PC-3 (cell line): ENCODE measurements around the gene NLE1. TPM values are rescaled to one million over a fixed set of nuclear protein-coding genes. Genes with fewer than 3 reads are reported as not detected.

ENCODE experiments used
- ATAC-seq: fragments of 200-7000 bp; cut with Tn5 transposase; 2 replicates; pipeline ENCODE4 v1.9.1; 2020; ENCODE audit warnings: mild to moderate bottlenecking, moderate library complexity
- BruUV-seq: library from RNA; stranded (reverse); fragments of 400-500 nt; replicated peaks from 2 replicates; lab custom pipeline; 2021; lab: Mats Ljungman, UMichigan
- CTCF ChIA-PET: fragments of 300-600 bp; sonication (Branson Sonifier 250); formaldehyde crosslinking; loops from one replicate; lab custom pipeline; 2022; ENCODE audit warnings: antibody characterized with exemption; lab: Charles Lee
- POLR2A ChIA-PET: fragments of 300-600 bp; sonication (Branson Sonifier 250); formaldehyde crosslinking; loops from one replicate; lab custom pipeline; 2022; ENCODE audit warnings: antibody characterized with exemption; ENCODE audit not compliant: unreplicated experiment; lab: Charles Lee
- DNase-seq: peaks from one replicate; pipeline ENCODE4 v3.0.0-alpha.2; 2015
- H2AFZ ChIP-seq: fragments of 300-600 bp; sonication (generic); 2 replicates; pipeline ENCODE4 v1.6.0; 2016; ENCODE audit warnings: antibody characterized with exemption, low read length
- H3F3A ChIP-seq: fragments of 300-600 bp; sonication (generic); one replicate; pipeline ENCODE4 v1.6.0; 2017; ENCODE audit warnings: antibody characterized with exemption, low read length, control low read depth, mild to moderate bottlenecking; ENCODE audit not compliant: unreplicated experiment
- H3K27ac ChIP-seq: fragments of 300-600 bp; sonication (generic); 2 replicates; pipeline ENCODE4 v1.5.1; 2016; ENCODE audit warnings: mild to moderate bottlenecking, low read length
- H3K27me3 ChIP-seq: fragments of 300-600 bp; sonication (generic); 2 replicates; pipeline ENCODE4 v1.6.1; 2016; ENCODE audit warnings: low read length, mixed read lengths
- H3K36me3 ChIP-seq: fragments of 300-600 bp; sonication (generic); 2 replicates; pipeline ENCODE4 v1.6.1; 2016; ENCODE audit warnings: low read depth, mixed run types, low read length, mixed read lengths
- H3K4me1 ChIP-seq: fragments of 300-600 bp; sonication (generic); 2 replicates; pipeline ENCODE4 v1.5.1; 2016; ENCODE audit warnings: low read length; ENCODE audit not compliant: insufficient read depth
- H3K4me2 ChIP-seq: fragments of 300-600 bp; sonication (generic); 2 replicates; pipeline ENCODE4 v1.6.0; 2016; ENCODE audit warnings: low read length
- H3K4me3 ChIP-seq: fragments of 300-600 bp; sonication (generic); 2 replicates; pipeline ENCODE4 v1.5.1; 2016; ENCODE audit warnings: mild to moderate bottlenecking, low read length, mixed read lengths
- H3K79me2 ChIP-seq: fragments of 300-600 bp; sonication (generic); 2 replicates; pipeline ENCODE4 v1.6.1; 2017; ENCODE audit warnings: low read length, mixed read lengths
- H3K9ac ChIP-seq: fragments of 300-600 bp; sonication (generic); 2 replicates; pipeline ENCODE4 v1.6.0; 2016; ENCODE audit warnings: mild to moderate bottlenecking, low read length
- H3K9me2 ChIP-seq: fragments of 300-600 bp; sonication (generic); replicated peaks from 2 replicates; pipeline ENCODE4 v1.6.1; 2016; ENCODE audit warnings: mixed run types, low read length, mixed read lengths
- H3K9me3 ChIP-seq: fragments of 300-600 bp; sonication (generic); 2 replicates; pipeline ENCODE4 v1.6.1; 2016; ENCODE audit warnings: low read length, mixed read lengths
- H4K20me1 ChIP-seq: fragments of 300-600 bp; sonication (generic); 2 replicates; pipeline ENCODE4 v1.6.1; 2016; ENCODE audit warnings: low read length, mixed read lengths
- EZH2 ChIP-seq: fragments of 300-600 bp; sonication (generic); IDR thresholded peaks from one replicate; pipeline ENCODE4 v1.6.1; 2017; ENCODE audit warnings: antibody characterized with exemption, mild to moderate bottlenecking, low read length; ENCODE audit not compliant: unreplicated experiment
- EZH2phosphoT487 ChIP-seq: fragments of 300-600 bp; sonication (generic); IDR thresholded peaks from 2 replicates; pipeline ENCODE4 v1.6.1; 2018; ENCODE audit warnings: mild to moderate bottlenecking, antibody characterized with exemption, low read length, borderline replicate concordance
- intact Hi-C: fragments of 100-400 bp; cut with micrococcal nuclease; formaldehyde crosslinking; loops from 2 replicates; pipeline ENCODE4 v1.9.0; 2023
- total RNA-seq: library from RNA; depleted of rRNA; stranded (reverse); fragments of >200 nt; gene quantifications from 2 replicates; pipeline ENCODE4 v1.2.3, GENCODE V29; 2014
- TF ChIP-seq, protein P1 (sequence below): fragments of 300-600 bp; sonication (generic); conservative IDR thresholded peaks from 2 replicates; pipeline ENCODE4 v1.5.1; 2017; ENCODE audit warnings: antibody characterized with exemption, low read depth, mild to moderate bottlenecking, low read length

NLE1 gene
- total RNA-seq, 1 experiment from 2014 or later, result 18.6 TPM

DNA sequence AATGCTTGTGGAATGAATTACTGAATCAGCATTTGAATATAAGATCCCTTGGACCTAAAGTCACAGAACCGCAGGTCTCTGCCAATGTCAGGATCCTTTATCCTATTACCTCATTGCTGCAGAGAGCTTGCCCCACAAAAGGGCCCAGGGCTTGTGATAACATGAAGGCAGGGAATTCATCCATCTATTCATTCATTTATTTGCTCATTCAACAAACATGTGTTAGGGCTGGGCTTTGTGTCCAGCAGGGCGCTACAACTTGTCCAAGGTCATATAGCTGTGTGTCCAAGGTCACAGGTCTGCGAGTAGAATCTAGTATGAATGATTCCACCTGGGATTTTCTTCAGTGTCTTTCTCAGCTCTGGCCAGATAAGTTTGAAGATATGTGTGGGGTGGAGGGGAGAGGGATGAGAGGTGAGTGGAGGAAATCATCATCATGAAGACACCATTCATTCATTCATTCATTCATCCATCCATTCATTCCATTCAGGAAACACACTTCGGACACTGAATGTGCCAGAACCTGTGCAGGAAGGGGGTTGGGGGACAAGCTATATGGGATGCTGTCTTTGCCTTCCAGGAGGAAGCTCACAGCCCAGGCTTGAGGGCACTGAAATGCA lies 4.2 kb upstream of the NLE1 start:
- H3F3A ChIP-seq, result no peaks in the 10 kb centered on the region
- ChIA-PET CTCF (no interaction called here), POLR2A (no interaction called here)
- no peaks in the 10 kb centered on the region for H4K20me1 ChIP-seq
- H3K79me2 ChIP-seq, result peaks cover 8% of the 10 kb centered on the region
- DNase-seq (no peak), ATAC-seq (no peak)
- H3K27ac ChIP-seq, result no peak overlapping the region
- H3K4me2 ChIP-seq, result no peak overlapping the region
- no peak overlapping the region for H3K9ac ChIP-seq
- intact Hi-C loops, result no loop called here
- no peak for TF ChIP-seq EZH2
- TF ChIP-seq EZH2phosphoT487, result no peak
- H3K4me1 ChIP-seq, result no peaks in the 10 kb centered on the region
- H2AFZ ChIP-seq, result no peak overlapping the region
- H3K4me3 ChIP-seq, result no peak overlapping the region
- H3K9me3 ChIP-seq, result no peaks in the 10 kb centered on the region
- BruUV-seq, result no TSS peak
- no peaks in the 10 kb centered on the region for H3K36me3 ChIP-seq
- no peaks in the 10 kb centered on the region for H3K27me3 ChIP-seq
- no peaks in the 10 kb centered on the region for H3K9me2 ChIP-seq

DNA sequence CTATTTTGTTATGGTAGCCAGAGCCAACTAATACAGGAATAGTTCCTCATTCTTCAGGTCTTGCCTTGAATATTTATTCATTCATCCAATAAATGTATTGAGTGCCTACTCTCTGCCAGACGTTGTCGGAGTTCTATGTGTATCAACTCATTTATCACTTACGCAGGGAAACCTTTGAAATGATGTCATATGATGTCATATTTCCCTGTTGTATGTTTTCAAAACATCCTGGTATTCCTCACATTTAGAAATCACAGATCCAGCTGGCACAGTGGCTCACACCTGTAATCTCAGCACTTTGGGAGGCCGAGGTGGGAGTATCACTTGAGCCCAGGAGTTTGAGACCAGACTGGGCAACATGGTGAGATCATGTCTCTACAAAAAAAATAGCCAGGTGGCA lies 2.7 kb upstream of the NLE1 start:
- ChIA-PET POLR2A (no interaction called here), CTCF (no interaction called here)
- Histone ChIP-seq H3K27ac (no peak overlapping the region), H2AFZ (no peak overlapping the region), H4K20me1 (0 out of 2 replicates have a peak, but pooled peaks cover 5% of the 10 kb centered on the region), H3K4me1 (no peaks in the 10 kb centered on the region; the same call in 1 of the 2 replicates), H3K36me3 (0 out of 2 replicates have a peak, but pooled peaks cover under 1% of the 10 kb centered on the region), H3K9me3 (no peaks in the 10 kb centered on the region), H3K27me3 (no peaks in the 10 kb centered on the region), H3K79me2 (peaks cover 21% of the 10 kb centered on the region), H3K4me2 (no peak overlapping the region), H3F3A (no peaks in the 10 kb centered on the region), H3K9ac (no peak overlapping the region), H3K4me3 (no peak overlapping the region), H3K9me2 (no peaks in the 10 kb centered on the region)
- TF ChIP-seq EZH2 (no peak), EZH2phosphoT487 (no peak)
- TF ChIP-seq, protein P1, sequence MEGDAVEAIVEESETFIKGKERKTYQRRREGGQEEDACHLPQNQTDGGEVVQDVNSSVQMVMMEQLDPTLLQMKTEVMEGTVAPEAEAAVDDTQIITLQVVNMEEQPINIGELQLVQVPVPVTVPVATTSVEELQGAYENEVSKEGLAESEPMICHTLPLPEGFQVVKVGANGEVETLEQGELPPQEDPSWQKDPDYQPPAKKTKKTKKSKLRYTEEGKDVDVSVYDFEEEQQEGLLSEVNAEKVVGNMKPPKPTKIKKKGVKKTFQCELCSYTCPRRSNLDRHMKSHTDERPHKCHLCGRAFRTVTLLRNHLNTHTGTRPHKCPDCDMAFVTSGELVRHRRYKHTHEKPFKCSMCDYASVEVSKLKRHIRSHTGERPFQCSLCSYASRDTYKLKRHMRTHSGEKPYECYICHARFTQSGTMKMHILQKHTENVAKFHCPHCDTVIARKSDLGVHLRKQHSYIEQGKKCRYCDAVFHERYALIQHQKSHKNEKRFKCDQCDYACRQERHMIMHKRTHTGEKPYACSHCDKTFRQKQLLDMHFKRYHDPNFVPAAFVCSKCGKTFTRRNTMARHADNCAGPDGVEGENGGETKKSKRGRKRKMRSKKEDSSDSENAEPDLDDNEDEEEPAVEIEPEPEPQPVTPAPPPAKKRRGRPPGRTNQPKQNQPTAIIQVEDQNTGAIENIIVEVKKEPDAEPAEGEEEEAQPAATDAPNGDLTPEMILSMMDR, result no peak
- intact Hi-C loops, result no loop called here
- DNase-seq (no peak), ATAC-seq (no peak)
- no TSS peak for BruUV-seq

DNA sequence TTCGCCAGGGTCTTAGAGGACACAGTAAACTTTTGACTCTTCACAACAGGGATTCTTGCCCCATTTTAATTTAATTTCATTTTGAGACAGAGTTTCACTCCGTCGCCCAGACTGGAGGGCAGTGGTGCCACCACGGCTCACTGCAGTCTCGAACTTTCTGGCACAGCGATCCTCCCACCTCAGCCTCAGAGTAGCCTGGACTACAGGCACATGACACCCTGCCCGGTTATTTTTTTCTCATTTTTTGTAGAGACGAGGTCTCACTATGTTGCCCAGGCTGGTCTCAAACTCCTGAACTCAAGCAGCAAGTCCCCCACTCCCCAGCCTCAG lies 329 bp upstream of the NLE1 start:
- Histone ChIP-seq H2AFZ (peak overlapping the region; percentile 86; the same call in 1 of the 2 replicates), H3K9me3 (no peaks in the 10 kb centered on the region), H3K9ac (peak overlapping the region; percentile 96; the same call in 1 of the 2 replicates), H3F3A (no peaks in the 10 kb centered on the region), H3K27me3 (no peaks in the 10 kb centered on the region), H4K20me1 (0 out of 2 replicates have a peak, but pooled peaks cover 5% of the 10 kb centered on the region), H3K79me2 (peaks cover 27% of the 10 kb centered on the region), H3K4me2 (peak overlapping the region; percentile 92; the same call in 1 of the 2 replicates), H3K4me1 (no peaks in the 10 kb centered on the region; the same call in 1 of the 2 replicates), H3K4me3 (peak overlapping the region; percentile 100; the same call in 1 of the 2 replicates), H3K36me3 (peaks cover 18% of the 10 kb centered on the region), H3K27ac (no peak overlapping the region), H3K9me2 (no peaks in the 10 kb centered on the region)
- TF ChIP-seq EZH2 (no peak), EZH2phosphoT487 (no peak)
- TF ChIP-seq, protein P1, result no peak
- POLR2A ChIA-PET, result no interaction called here
- ATAC-seq (peak; percentile 9; the same call in 1 of the 2 replicates), DNase-seq (no peak)
- BruUV-seq, result no TSS peak
- intact Hi-C loops, result no loop called here
- CTCF ChIA-PET, result no interaction called here
